K562 (cell line): ENCODE data around the gene TLN1. TPM values are rescaled to one million over a fixed set of nuclear protein-coding genes. Genes with fewer than 3 reads are reported as not detected.
A peak's percentile ranks its signal among the peaks of the same experiment; 100 is the strongest.

Source experiments
- CHD1 ChIP-seq: fragments of 200-600 bp; sonication (generic); IDR thresholded peaks from one replicate; pipeline ENCODE4 v1.6.1; 2012; ENCODE audit warnings: mild to moderate bottlenecking, moderate library complexity, low read length, inconsistent platforms
- CTBP1 ChIP-seq: fragments of 450-650 bp; IDR thresholded peaks from 2 replicates; pipeline ENCODE4 v1.6.1; 2016; ENCODE audit warnings: borderline replicate concordance
- FOS ChIP-seq: IDR thresholded peaks from 3 replicates; pipeline ENCODE4 v1.6.1; 2011; ENCODE audit not compliant: insufficient read length; ENCODE audit errors: extremely low read depth
- HDAC1 ChIP-seq, 2 experiments: fragments of 450-650 bp; IDR thresholded peaks; 2 replicates each; pipeline ENCODE4 v1.6.1; 2016 to 2017; ENCODE audit warnings: inconsistent platforms in 1 of 2, mild to moderate bottlenecking in 1 of 2, moderate library complexity in 1 of 2
- JUN ChIP-seq, 2 experiments: sonication (generic) in 1 of 2; formaldehyde crosslinking in 1 of 2; IDR thresholded peaks; 2 replicates each; pipeline versions ENCODE4 v1.6.1 to v1.8.0; 2012 to 2022; ENCODE audit warnings: borderline replicate concordance in 2 of 2, mild to moderate bottlenecking in 2 of 2, improper control_type of control experiment in 1 of 2, low read depth in 1 of 2, low read length in 1 of 2, missing genetic modification reagents in 1 of 2
- KDM5B ChIP-seq: fragments of 200-600 bp; sonication (generic); IDR thresholded peaks from 2 replicates; pipeline ENCODE4 v1.6.1; 2012; ENCODE audit warnings: low read depth, mild to moderate bottlenecking, moderate library complexity, low read length, control low read depth, inconsistent platforms; ENCODE audit not compliant: insufficient replicate concordance
- MAZ ChIP-seq, 2 experiments: fragments of 450-650 bp in 1 of 2; sonication (generic) in 1 of 2; formaldehyde crosslinking; IDR thresholded peaks in 1 of 2; conservative IDR thresholded peaks in 1 of 2; 2 replicates each; pipeline versions ENCODE4 v1.4.0 to v1.5.0; 2020; ENCODE audit warnings: mild to moderate bottlenecking in 1 of 2, missing genetic modification reagents in 1 of 2
- MEIS2 ChIP-seq: fragments of 450-650 bp; IDR thresholded peaks from 2 replicates; pipeline ENCODE4 v1.6.1; 2014; ENCODE audit warnings: mild to moderate bottlenecking; ENCODE audit not compliant: partially characterized antibody
- MTA1 ChIP-seq: fragments of 450-650 bp; IDR thresholded peaks from 2 replicates; pipeline ENCODE4 v1.6.1; 2017; ENCODE audit warnings: borderline replicate concordance
- NR2F6 ChIP-seq: fragments of 450-650 bp; formaldehyde crosslinking; IDR thresholded peaks from 2 replicates; pipeline ENCODE4 v1.4.0; 2020; ENCODE audit warnings: mild to moderate bottlenecking
- NRF1 ChIP-seq, 2 experiments: fragments of 450-650 bp; IDR thresholded peaks in 1 of 2; conservative IDR thresholded peaks in 1 of 2; 2 replicates each; pipeline ENCODE4 v1.6.1; 2014; ENCODE audit warnings: mild to moderate bottlenecking in 2 of 2
- POLR2A ChIP-seq: fragments of 450-650 bp; conservative IDR thresholded peaks from 2 replicates; pipeline ENCODE4 v1.6.1; 2016
- RAD21 ChIP-seq, 2 experiments: fragments of 250-450 bp in 1 of 2; fragments of 450-650 bp in 1 of 2; sonication (Bioruptor Pico) in 1 of 2; formaldehyde crosslinking in 1 of 2; IDR thresholded peaks in 1 of 2; conservative IDR thresholded peaks in 1 of 2; 2 replicates each; pipeline versions ENCODE4 v1.4.0 to v1.8.0; 2020 to 2022; ENCODE audit warnings: mild to moderate bottlenecking in 2 of 2, moderate library complexity in 1 of 2
- SOX6 ChIP-seq: fragments of 450-650 bp; IDR thresholded peaks from 2 replicates; pipeline ENCODE4 v1.6.1; 2014; ENCODE audit warnings: mild to moderate bottlenecking
- TAF15 ChIP-seq: fragments of 200-400 bp; formaldehyde crosslinking; IDR thresholded peaks from 2 replicates; pipeline ENCODE4 v1.6.1; 2017; ENCODE audit warnings: mild to moderate bottlenecking, low read depth, low read length, moderate library complexity
- ZNF165 ChIP-seq: fragments of 250-450 bp; sonication (Bioruptor Pico); IDR thresholded peaks from 2 replicates; pipeline ENCODE4 v1.4.0; 2020; ENCODE audit warnings: borderline replicate concordance
- ZNF696 ChIP-seq: fragments of 250-450 bp; sonication (Bioruptor Pico); conservative IDR thresholded peaks from 2 replicates; pipeline ENCODE4 v1.4.0; 2020; ENCODE audit warnings: mild to moderate bottlenecking, moderate library complexity
- polyA plus RNA-seq, 8 experiments: library from polyadenylated mRNA; depleted of rRNA in 4 of 8; stranded (reverse) in 5 of 8; unstranded in 3 of 8; fragments of >200 nt; fragmentation: Nextera tagmentation in 2 of 8; fragmentation: Illumina TruSeq in 1 of 8; extraction: Ambion mirVana in 2 of 8; extraction: Trizol in 1 of 8; gene quantifications; 2 replicates each; pipeline versions ENCODE4 v1.2.1 to v1.2.3, GENCODE V29; 2011 to 2014; ENCODE audit warnings: inconsistent platforms in 1 of 8, missing spikeins in 1 of 8
- total RNA-seq, 7 experiments: library from RNA; depleted of rRNA in 6 of 7; stranded (reverse); fragments of >200 nt in 6 of 7; fragmentation: Illumina TruSeq in 2 of 7; extraction: Trizol in 2 of 7; gene quantifications; 2 replicates each; pipeline versions ENCODE4 v1.2.1 to v1.2.3, GENCODE V29; 2011 to 2021; ENCODE audit warnings: low replicate concordance in 1 of 7
- TF ChIP-seq, protein P1 (sequence below): sonication (generic); formaldehyde crosslinking; IDR thresholded peaks from 2 replicates; pipeline ENCODE4 v1.8.1; 2023; ENCODE audit warnings: mild to moderate bottlenecking, missing genetic modification reagents, moderate library complexity
- TF ChIP-seq, protein P2 (sequence below): sonication (generic); formaldehyde crosslinking; IDR thresholded peaks from 2 replicates; pipeline ENCODE4 v1.9.0; 2022; ENCODE audit warnings: mild to moderate bottlenecking, missing genetic modification reagents
- TF ChIP-seq, protein P3 (sequence below): fragments of 450-650 bp; formaldehyde crosslinking; conservative IDR thresholded peaks from 2 replicates; pipeline ENCODE4 v1.4.0; 2022; ENCODE audit warnings: mild to moderate bottlenecking, missing genetic modification characterization
- TF ChIP-seq, protein P4 (sequence below): fragments of 450-650 bp; IDR thresholded peaks from 2 replicates; pipeline ENCODE4 v1.6.1; 2016; ENCODE audit warnings: borderline replicate concordance

The TLN1 gene
- total and polyA plus RNA-seq, 9 of the 15 experiments (the other 6 are each of a cell fraction or from before 2014, with no cell fraction given) = 3.6 to 240 (median 54.8) TPM

DNA sequence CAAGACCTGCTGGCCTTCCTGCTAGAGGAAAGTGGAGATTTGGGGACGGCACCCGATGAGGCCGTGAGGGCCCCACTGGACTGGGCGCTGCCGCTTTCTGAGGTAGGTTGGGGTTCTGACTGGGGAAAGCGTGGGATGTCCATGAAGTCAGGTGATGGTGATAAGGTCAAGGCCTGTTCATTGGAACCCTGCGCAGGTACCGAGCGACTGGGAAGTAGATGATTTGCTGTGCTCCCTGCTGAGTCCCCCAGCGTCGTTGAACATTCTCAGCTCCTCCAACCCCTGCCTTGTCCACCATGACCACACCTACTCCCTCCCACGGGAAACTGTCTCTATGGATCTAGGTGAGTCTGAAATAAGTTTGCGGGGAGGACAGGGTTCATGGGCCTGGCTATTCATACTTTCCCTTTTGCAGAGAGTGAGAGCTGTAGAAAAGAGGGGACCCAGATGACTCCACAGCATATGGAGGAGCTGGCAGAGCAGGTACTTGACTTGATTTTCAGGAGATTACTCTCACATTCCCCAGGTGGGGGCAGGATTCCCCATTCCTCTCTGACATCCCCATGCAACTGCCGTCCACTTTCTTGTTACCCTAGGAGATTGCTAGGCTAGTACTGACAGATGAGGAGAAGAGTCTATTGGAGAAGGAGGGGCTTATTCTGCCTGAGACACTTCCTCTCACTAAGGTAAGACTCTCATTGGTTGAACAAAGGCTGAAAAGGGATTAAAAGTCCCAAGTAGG, 976 bp upstream of the TLN1 start (continued):
- TF ChIP-seq NRF1 (conservative IDR thresholded peaks at IDR 0.05 in 1 of 2, IDR thresholded peaks at IDR 0.05 in 1 of 2) (peak in 1 of 2 experiments; percentile 14; a peak in 2 of 4 replicates), FOS (no peak), HDAC1 (IDR thresholded peaks at IDR 0.05) (peak in 1 of 2 experiments; percentile 16; a peak in 1 of 4 replicates), POLR2A (no peak), MAZ (CRISPR knock-in tag; conservative IDR thresholded peaks at IDR 0.05 in 1 of 2, IDR thresholded peaks at IDR 0.05 in 1 of 2) (0 out of 4 replicates have a peak, but pooled peaks of 1 of the 2 experiments have one; percentile 41), SOX6 (no peak), CHD1 (peak; percentile 42), ZNF165 (CRISPR knock-in tag) (no peak), TAF15 (no peak), MTA1 (no peak), CTBP1 (peak; percentile 55; the same call in 1 of the 2 replicates), ZNF696 (CRISPR knock-in tag) (no peak), RAD21 (CRISPR knock-in tag; conservative IDR thresholded peaks at IDR 0.05 in 1 of 2, IDR thresholded peaks at IDR 0.05 in 1 of 2) (0 out of 4 replicates have a peak, but pooled peaks of 1 of the 2 experiments have one; percentile 10), MEIS2 (peak; percentile 57), KDM5B (peak; percentile 21), NR2F6 (no peak), JUN (IDR thresholded peaks at IDR 0.05; ENCODE audit: borderline replicate concordance, low read depth, low read length) (no peak), JUN (CRISPR knock-in tag; IDR thresholded peaks at IDR 0.05; ENCODE audit: borderline replicate concordance) (no peak)
- TF ChIP-seq, protein P1, sequence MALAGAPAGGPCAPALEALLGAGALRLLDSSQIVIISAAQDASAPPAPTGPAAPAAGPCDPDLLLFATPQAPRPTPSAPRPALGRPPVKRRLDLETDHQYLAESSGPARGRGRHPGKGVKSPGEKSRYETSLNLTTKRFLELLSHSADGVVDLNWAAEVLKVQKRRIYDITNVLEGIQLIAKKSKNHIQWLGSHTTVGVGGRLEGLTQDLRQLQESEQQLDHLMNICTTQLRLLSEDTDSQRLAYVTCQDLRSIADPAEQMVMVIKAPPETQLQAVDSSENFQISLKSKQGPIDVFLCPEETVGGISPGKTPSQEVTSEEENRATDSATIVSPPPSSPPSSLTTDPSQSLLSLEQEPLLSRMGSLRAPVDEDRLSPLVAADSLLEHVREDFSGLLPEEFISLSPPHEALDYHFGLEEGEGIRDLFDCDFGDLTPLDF (CRISPR knock-in tag) = no peak
- TF ChIP-seq, protein P2, sequence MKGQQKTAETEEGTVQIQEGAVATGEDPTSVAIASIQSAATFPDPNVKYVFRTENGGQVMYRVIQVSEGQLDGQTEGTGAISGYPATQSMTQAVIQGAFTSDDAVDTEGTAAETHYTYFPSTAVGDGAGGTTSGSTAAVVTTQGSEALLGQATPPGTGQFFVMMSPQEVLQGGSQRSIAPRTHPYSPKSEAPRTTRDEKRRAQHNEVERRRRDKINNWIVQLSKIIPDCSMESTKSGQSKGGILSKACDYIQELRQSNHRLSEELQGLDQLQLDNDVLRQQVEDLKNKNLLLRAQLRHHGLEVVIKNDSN = peak; percentile 4; the same call in 1 of the 2 replicates
- TF ChIP-seq, protein P3, sequence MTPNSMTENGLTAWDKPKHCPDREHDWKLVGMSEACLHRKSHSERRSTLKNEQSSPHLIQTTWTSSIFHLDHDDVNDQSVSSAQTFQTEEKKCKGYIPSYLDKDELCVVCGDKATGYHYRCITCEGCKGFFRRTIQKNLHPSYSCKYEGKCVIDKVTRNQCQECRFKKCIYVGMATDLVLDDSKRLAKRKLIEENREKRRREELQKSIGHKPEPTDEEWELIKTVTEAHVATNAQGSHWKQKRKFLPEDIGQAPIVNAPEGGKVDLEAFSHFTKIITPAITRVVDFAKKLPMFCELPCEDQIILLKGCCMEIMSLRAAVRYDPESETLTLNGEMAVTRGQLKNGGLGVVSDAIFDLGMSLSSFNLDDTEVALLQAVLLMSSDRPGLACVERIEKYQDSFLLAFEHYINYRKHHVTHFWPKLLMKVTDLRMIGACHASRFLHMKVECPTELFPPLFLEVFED = no peak
- TF ChIP-seq, protein P4, sequence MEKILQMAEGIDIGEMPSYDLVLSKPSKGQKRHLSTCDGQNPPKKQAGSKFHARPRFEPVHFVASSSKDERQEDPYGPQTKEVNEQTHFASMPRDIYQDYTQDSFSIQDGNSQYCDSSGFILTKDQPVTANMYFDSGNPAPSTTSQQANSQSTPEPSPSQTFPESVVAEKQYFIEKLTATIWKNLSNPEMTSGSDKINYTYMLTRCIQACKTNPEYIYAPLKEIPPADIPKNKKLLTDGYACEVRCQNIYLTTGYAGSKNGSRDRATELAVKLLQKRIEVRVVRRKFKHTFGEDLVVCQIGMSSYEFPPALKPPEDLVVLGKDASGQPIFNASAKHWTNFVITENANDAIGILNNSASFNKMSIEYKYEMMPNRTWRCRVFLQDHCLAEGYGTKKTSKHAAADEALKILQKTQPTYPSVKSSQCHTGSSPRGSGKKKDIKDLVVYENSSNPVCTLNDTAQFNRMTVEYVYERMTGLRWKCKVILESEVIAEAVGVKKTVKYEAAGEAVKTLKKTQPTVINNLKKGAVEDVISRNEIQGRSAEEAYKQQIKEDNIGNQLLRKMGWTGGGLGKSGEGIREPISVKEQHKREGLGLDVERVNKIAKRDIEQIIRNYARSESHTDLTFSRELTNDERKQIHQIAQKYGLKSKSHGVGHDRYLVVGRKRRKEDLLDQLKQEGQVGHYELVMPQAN = peak; percentile 55; the same call in 1 of the 2 replicates
